Type B pancreatic cell (in vitro differentiated cells): ENCODE results near the gene PTPRH. TPM values are rescaled to one million over a fixed set of nuclear protein-coding genes. Genes with fewer than 3 reads are reported as not detected.

Experiments
- DNase-seq: peaks from one replicate; pipeline ENCODE4 v3.0.0; 2021; ENCODE audit warnings: mixed read lengths; ENCODE audit not compliant: unreplicated experiment; ENCODE audit errors: extremely low spot score
- H3K27ac Mint-ChIP-seq: 2 replicates; pipeline ENCODE4 v1.8.0; 2021; ENCODE audit warnings: mild to moderate bottlenecking, mixed read lengths
- H3K27me3 Mint-ChIP-seq: 2 replicates; pipeline ENCODE4 v1.8.0; 2021; ENCODE audit warnings: mixed read lengths
- H3K36me3 Mint-ChIP-seq: 2 replicates; pipeline ENCODE4 v1.8.0; 2021; ENCODE audit warnings: mixed read lengths
- H3K4me1 Mint-ChIP-seq: one replicate; pipeline ENCODE4 v1.8.0; 2021; ENCODE audit warnings: mixed read lengths; ENCODE audit not compliant: unreplicated experiment
- H3K4me3 Mint-ChIP-seq: 2 replicates; pipeline ENCODE4 v1.8.0; 2021; ENCODE audit warnings: mild to moderate bottlenecking, mixed read lengths
- H3K9me3 Mint-ChIP-seq: 2 replicates; pipeline ENCODE4 v1.8.0; 2021; ENCODE audit warnings: mixed read lengths
- CTCF ChIP-seq: fragments of 200-600 bp; sonication (generic); conservative IDR thresholded peaks from 2 replicates; pipeline ENCODE4 v1.5.0; 2021; ENCODE audit warnings: antibody characterized with exemption, mild to moderate bottlenecking
- total RNA-seq: library from RNA; stranded (reverse); gene quantifications from 2 replicates; pipeline ENCODE4 v1.2.1, GENCODE V29; 2021; ENCODE audit warnings: low replicate concordance

The PTPRH gene
- total RNA-seq, 1 donor from 2014 or later = 4.3 TPM

DNA sequence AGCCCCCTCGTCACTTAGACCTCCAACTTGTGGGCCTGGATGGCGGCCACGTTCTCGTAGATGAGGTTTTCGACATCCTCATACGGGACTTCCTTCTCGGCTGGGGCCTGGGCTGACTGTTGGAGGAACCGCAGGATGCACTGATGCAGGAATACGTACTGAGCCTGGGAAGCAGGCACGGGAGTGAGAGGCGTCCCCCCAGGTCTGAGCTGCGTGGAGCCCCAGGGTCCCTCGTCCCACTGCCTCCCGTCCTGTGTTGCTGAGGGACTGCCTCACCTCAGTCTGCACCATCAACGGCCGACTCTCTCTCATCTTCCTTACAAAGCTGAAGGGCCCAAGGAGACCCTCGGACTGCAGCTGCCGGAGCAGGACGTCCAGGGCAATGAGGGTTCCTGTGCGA lies 27.6 kb downstream of the PTPRH start:
- H3K9me3 Mint-ChIP-seq = no peaks in the 10 kb centered on the region
- H3K27me3 Mint-ChIP-seq = peaks cover 78% of the 10 kb centered on the region
- no peak overlapping the region for H3K4me3 Mint-ChIP-seq
- H3K27ac Mint-ChIP-seq = no peak overlapping the region
- no peaks in the 10 kb centered on the region for H3K4me1 Mint-ChIP-seq
- no peak for TF ChIP-seq CTCF
- no peak for DNase-seq
- H3K36me3 Mint-ChIP-seq = no peaks in the 10 kb centered on the region

GRCh38 chr19:55179606-55180484 lies 29.5 kb downstream of the PTPRH start, which contains the start of gene SYT5:
Gene SYT5 (minus strand): TSS chr19:55180289. CDS start chr19:55179041, 1,248 bp downstream.
- Mint-ChIP-seq H3K4me1 (no peaks in the 10 kb centered on the region), H3K27me3 (peaks cover 82% of the 10 kb centered on the region), H3K36me3 (no peaks in the 10 kb centered on the region), H3K27ac (peak within 1 kb of the TSS; percentile 59), H3K9me3 (no peaks in the 10 kb centered on the region), H3K4me3 (peak within 1 kb of the TSS; percentile 86)
- TF ChIP-seq CTCF = no peak
- no peak for DNase-seq

DNA sequence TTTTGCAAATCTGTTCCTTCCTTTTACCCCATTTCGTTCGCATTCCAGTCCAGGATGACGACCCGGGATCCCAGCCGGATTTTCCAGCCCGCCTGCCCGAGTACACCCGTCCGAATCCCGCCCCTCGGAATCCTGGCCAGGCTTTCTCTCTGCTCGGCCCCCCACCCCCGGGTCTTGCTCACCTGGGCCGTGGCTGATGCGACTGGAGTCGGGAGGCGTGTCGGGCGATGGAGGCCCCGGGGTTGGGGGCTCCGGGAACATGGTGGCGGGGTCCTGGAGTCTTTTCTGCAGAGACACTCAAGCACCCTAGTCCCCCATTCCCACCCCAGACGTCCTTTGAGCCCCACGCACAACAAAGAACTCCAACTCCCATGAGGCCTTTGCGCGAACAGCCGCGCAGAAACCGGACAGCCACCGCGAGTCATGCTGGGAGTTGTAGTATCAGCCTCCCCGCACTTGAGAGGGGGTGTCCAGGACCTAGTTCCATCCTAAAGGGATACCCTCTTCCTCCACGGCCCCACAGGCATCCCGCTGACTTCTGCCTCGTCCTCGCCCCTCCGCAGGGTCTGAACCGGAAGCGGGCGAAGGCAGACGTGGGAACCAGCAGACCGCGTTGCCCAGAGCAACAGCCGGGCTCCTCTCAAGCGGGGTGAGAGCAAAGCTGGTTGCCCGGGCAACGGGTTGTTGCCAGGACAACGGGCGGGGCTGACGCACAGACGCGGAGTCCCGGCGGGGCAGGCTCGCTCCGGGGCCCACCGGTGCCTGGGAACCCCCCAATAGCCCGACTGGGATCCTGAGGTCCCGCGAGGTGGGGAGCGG lies 30.3 kb downstream of the PTPRH start:
- Mint-ChIP-seq H3K4me3 (peak overlapping the region; percentile 86), H3K36me3 (no peaks in the 10 kb centered on the region)

DNA sequence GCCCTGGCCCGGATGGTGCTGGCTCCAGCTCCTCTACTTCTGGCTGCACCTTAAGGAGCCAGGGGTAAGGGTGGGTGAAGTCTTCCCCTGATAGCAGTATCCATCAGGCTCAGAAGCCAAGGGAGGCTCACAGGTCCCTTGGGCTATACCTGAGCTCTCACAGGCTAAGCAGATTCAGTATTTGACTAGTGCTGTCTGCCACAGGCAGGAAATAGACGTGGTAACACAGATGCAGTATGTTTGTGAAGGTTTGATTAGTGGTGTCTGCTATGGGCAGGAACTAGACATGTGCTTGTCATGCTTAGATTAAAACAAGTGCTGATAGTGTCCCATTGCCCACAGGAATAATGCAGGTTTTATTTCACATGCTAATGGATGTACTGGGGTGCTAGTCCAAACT lies 33.2 kb downstream of the PTPRH start:
- Mint-ChIP-seq H3K4me1 (no peaks in the 10 kb centered on the region), H3K27me3 (peaks cover 93% of the 10 kb centered on the region)

More for the DNA sequence above, 30.3 kb downstream of the PTPRH start:
- no peaks in the 10 kb centered on the region for H3K4me1 Mint-ChIP-seq
- peak overlapping the region; percentile 59 for H3K27ac Mint-ChIP-seq
- no peaks in the 10 kb centered on the region for H3K9me3 Mint-ChIP-seq
- peaks cover 86% of the 10 kb centered on the region for H3K27me3 Mint-ChIP-seq
- DNase-seq = peak; percentile 83
- TF ChIP-seq CTCF = no peak

More for the DNA sequence above, 33.2 kb downstream of the PTPRH start:
- Mint-ChIP-seq H3K9me3 (no peaks in the 10 kb centered on the region), H3K36me3 (no peaks in the 10 kb centered on the region), H3K27ac (no peak overlapping the region), H3K4me3 (no peak overlapping the region)
- no peak for DNase-seq
- no peak for TF ChIP-seq CTCF
